D721Med (cell line): ENCODE results near the gene NRP2.

Experiments used
- DNase-seq: peaks from one replicate; pipeline ENCODE4 v3.0.0; 2011; ENCODE audit warnings: low spot score; ENCODE audit not compliant: insufficient read length
- FAIRE-seq: peaks from 2 replicates; lab custom pipeline; 2011; peaks lifted over from hg19 to GRCh38; lab: Jason Lieb, UNC
- CTCF ChIP-seq: IDR thresholded peaks from 2 replicates; pipeline ENCODE4 v1.5.1; 2012; ENCODE audit warnings: mild to moderate bottlenecking, control low read depth; ENCODE audit not compliant: insufficient read depth; ENCODE audit errors: missing control alignments

NRP2 gene

DNA sequence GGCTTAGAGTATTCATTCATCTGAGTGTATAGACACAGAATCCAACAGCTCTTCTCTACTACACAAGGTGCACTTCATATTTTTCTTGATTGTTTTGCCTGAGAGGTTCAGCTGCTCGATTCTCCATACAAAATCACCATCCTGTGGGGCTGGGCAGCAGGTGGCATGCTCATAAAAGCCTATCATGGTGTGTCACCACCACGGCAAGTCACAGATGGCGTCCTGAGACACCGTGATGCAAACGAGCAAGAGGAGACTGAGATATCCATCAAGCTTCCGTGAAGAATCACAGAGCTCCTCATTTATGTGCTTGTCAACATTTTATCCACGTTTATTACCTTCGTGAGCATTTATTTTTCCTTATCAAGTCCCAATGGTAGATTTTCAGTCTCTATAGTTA, 22.4 kb upstream of the NRP2 start:
- no peak for DNase-seq
- no peak for FAIRE-seq
- TF ChIP-seq CTCF, result no peak

- DNase-seq (no peak), FAIRE-seq (no peak)
- no peak for TF ChIP-seq CTCF
Observed at GRCh38 chr2:205660521-205661124, 21.7 kb upstream of the NRP2 start.

GRCh38 chr2:205661281-205661680, 21.0 kb upstream of the NRP2 start:
- no peak for TF ChIP-seq CTCF
- no peak for DNase-seq
- no peak for FAIRE-seq

- no peak for TF ChIP-seq CTCF
- FAIRE-seq (no peak), DNase-seq (no peak)
Observed at GRCh38 chr2:205662206-205662965, 19.9 kb upstream of the NRP2 start.

- no peak for TF ChIP-seq CTCF
- DNase-seq (no peak), FAIRE-seq (no peak)
Observed at GRCh38 chr2:205665791-205666190, 16.5 kb upstream of the NRP2 start.

- DNase-seq (no peak), FAIRE-seq (no peak)
- TF ChIP-seq CTCF, result no peak
Observed at GRCh38 chr2:205670292-205670691, 12.0 kb upstream of the NRP2 start.

- no peak for DNase-seq
- no peak for TF ChIP-seq CTCF
- FAIRE-seq, result no peak
Observed at GRCh38 chr2:205673312-205673711, 9.0 kb upstream of the NRP2 start.
